ENCODE results near the gene FASN. TPM values are rescaled to one million over a fixed set of nuclear protein-coding genes. Genes with fewer than 3 reads are reported as not detected.
A peak's percentile ranks its signal among the peaks of the same experiment; 100 is the strongest.

The FASN gene
- total and polyA plus RNA-seq, 8 donors: 18.0 to 550 (median 40.0) TPM

GRCh38 chr17:82031885-82032627, 66.0 kb downstream of the FASN start:
- no peak for TF ChIP-seq CTCF (IDR thresholded peaks at IDR 0.05)
- H3K27me3 ChIP-seq: peaks cover 0 to 12% of the 10 kb centered on the region in 2 donors
- H3K4me1 ChIP-seq: peaks cover 14 to 44% of the 10 kb centered on the region in 2 donors
- H3K9me3 ChIP-seq: no peaks in the 10 kb centered on the region
- ATAC-seq (peak; percentile 62), DNase-seq (peak in 1 of 4 donors; percentile 86)
- H3K36me3 ChIP-seq: peaks cover 0 to 13% of the 10 kb centered on the region in 2 donors
- intact Hi-C loops (cut with DNase I): loop anchor here in 1 of 2 donors (2.0 kb wide), 1 partner anchor 123 kb away; no protein-coding TSS in a partner anchor
- peak overlapping the region; percentile 5 to 22 for H3K4me3 ChIP-seq
- H3K27ac ChIP-seq: no peak overlapping the region

- peaks cover 0 to 12% of the 10 kb centered on the region in 2 donors for H3K27me3 ChIP-seq
- peaks cover 9 to 38% of the 10 kb centered on the region in 2 donors for H3K4me1 ChIP-seq
- peaks cover 0 to 13% of the 10 kb centered on the region in 2 donors for H3K36me3 ChIP-seq
- intact Hi-C loops (cut with DNase I): loop anchor here in 1 of 2 donors (2.0 kb wide), 1 partner anchor 123 kb away; no protein-coding TSS in a partner anchor
- peak within 1 kb of the TSS; percentile 30 to 55 for H3K4me3 ChIP-seq
- no peak for TF ChIP-seq CTCF (IDR thresholded peaks at IDR 0.05)
- peak; percentile 7 for ATAC-seq
- H3K9me3 ChIP-seq: no peaks in the 10 kb centered on the region
- no peak for DNase-seq
- peak within 1 kb of the TSS in 1 of 2 donors; percentile 31 for H3K27ac ChIP-seq
Observed at GRCh38 chr17:82031303-82031884, 66.6 kb downstream of the FASN start, which contains the start of gene RAC3. Gene RAC3 (plus strand): TSS chr17:82031678. CDS start chr17:82031762, 84 bp downstream.

GRCh38 chr17:82030470-82031302, 67.3 kb downstream of the FASN start:
- H3K36me3 ChIP-seq: peaks cover 0 to 13% of the 10 kb centered on the region in 2 donors
- peak; percentile 95 for ATAC-seq
- H3K9me3 ChIP-seq: no peaks in the 10 kb centered on the region
- peak overlapping the region; percentile 30 to 55 for H3K4me3 ChIP-seq
- H3K4me1 ChIP-seq: peaks cover 5 to 32% of the 10 kb centered on the region in 2 donors
- DNase-seq: peak; percentile 71 to 96 (median 86)
- intact Hi-C loops (cut with DNase I): loop anchor here in 1 of 2 donors (2.0 kb wide), 1 partner anchor 124 kb away; no protein-coding TSS in a partner anchor
- H3K27me3 ChIP-seq: peaks cover 0 to 12% of the 10 kb centered on the region in 2 donors
- TF ChIP-seq CTCF (IDR thresholded peaks at IDR 0.05): peak; percentile 93 to 96
- H3K27ac ChIP-seq: peak overlapping the region in 1 of 2 donors; percentile 31

- Histone ChIP-seq H3K9me3 (no peaks in the 10 kb centered on the region), H3K36me3 (peaks cover 0 to 13% of the 10 kb centered on the region in 2 donors), H3K4me3 (peak overlapping the region in 1 of 2 donors; percentile 55), H3K27me3 (peaks cover 0 to 12% of the 10 kb centered on the region in 2 donors), H3K4me1 (peaks cover 5 to 30% of the 10 kb centered on the region in 2 donors), H3K27ac (no peak overlapping the region)
- TF ChIP-seq CTCF (IDR thresholded peaks at IDR 0.05): no peak
- DNase-seq (no peak), ATAC-seq (no peak)
- intact Hi-C loops (cut with DNase I): loop anchor here in 1 of 2 donors (2.0 kb wide), 1 partner anchor 125 kb away; no protein-coding TSS in a partner anchor
Observed at GRCh38 chr17:82029990-82030469, 68.0 kb downstream of the FASN start.

All from left lung (tissue), 10 donors.